Peyer's patch (tissue), 4 donors: ENCODE results near the gene TMEM87B. TPM values are rescaled to one million over a fixed set of nuclear protein-coding genes. Genes with fewer than 3 reads are reported as not detected.
"Not testable (repeated sequence)": the region's sequence is repeated elsewhere in the genome, so short reads cannot be mapped to it uniquely, and the experiment has no call there.

ENCODE experiments used
- DNase-seq, 3 donors: peaks; one replicate each; pipeline ENCODE4 v3.0.0-alpha.2; 2017 to 2019
- H3K27ac ChIP-seq, 4 donors: fragments of 200-600 bp; sonication (generic); one replicate each; pipeline ENCODE4 v1.5.1; 2016 to 2019
- H3K27me3 ChIP-seq, 2 donors: fragments of 200-600 bp; sonication (generic); one replicate each; pipeline ENCODE4 v1.5.1; 2019
- H3K36me3 ChIP-seq, 3 donors: fragments of 200-600 bp; sonication (generic); one replicate each; pipeline ENCODE4 v1.5.1; 2016 to 2019
- H3K4me1 ChIP-seq, 4 donors: fragments of 200-600 bp; sonication (generic); one replicate each; pipeline ENCODE4 v1.5.1; 2016 to 2019
- H3K4me3 ChIP-seq, 4 donors: fragments of 200-600 bp; sonication (generic); 1 replicate in 3 of 4; 2 replicates in 1 of 4; pipeline ENCODE4 v1.5.1; 2016 to 2019; ENCODE audit warnings: mild to moderate bottlenecking in 1 of 4
- H3K9me3 ChIP-seq, 4 donors: fragments of 200-600 bp; sonication (generic); one replicate each; pipeline ENCODE4 v1.5.1; 2016 to 2019; ENCODE audit warnings: mild to moderate bottlenecking in 1 of 4
- POLR2A ChIP-seq, 2 donors: fragments of 450-650 bp; IDR thresholded peaks; one replicate each; pipeline ENCODE4 v1.5.1; 2017; ENCODE audit warnings: antibody characterized with exemption in 2 of 2, mild to moderate bottlenecking in 2 of 2, moderate library complexity in 2 of 2
- total RNA-seq, 4 donors: library from RNA; depleted of rRNA; stranded (reverse); fragments of >200 nt; gene quantifications; one replicate each; pipeline ENCODE4 v1.1.0, GENCODE V29; 2016
- TF ChIP-seq, protein P1 (sequence below), 6 experiments: fragments of 450-650 bp in 4 of 6; fragments of 200-600 bp in 2 of 6; sonication (generic) in 1 of 6; IDR thresholded peaks; one replicate each; pipeline ENCODE4 v1.5.1; 2017 to 2019; ENCODE audit warnings: antibody characterized with exemption in 6 of 6, mild to moderate bottlenecking in 3 of 6, moderate library complexity in 1 of 6

Gene TMEM87B
- total RNA-seq, 4 donors from 2014 or later = 22.3 to 85.6 (median 48.6) TPM

DNA sequence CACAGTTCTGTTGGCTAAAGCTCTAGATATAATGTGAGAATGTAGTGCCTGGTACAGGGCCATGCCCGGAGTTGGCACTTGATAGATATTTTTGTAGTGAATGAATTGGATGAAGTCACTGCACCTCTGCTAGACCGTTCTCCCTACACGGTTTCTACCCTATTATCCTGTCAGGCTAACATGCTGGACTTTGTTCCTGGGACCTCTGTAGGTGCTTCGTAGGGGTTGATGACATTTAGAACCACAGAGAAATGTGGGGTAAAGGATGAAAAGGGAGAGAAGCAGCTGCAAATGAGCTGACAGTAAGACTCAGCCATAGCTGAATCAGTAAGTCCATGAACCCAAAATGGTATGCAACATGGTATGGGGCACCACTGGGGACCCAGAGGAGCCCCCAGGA lies 79.1 kb downstream of the TMEM87B start:
- H3K36me3 ChIP-seq = no peaks in the 10 kb centered on the region
- DNase-seq = no peak
- H3K9me3 ChIP-seq = no peaks in the 10 kb centered on the region
- no peak overlapping the region for H3K4me3 ChIP-seq
- H3K27ac ChIP-seq = no peak overlapping the region
- no peaks in the 10 kb centered on the region for H3K27me3 ChIP-seq
- no peak for TF ChIP-seq POLR2A (IDR thresholded peaks at IDR 0.05)
- TF ChIP-seq, protein P1, sequence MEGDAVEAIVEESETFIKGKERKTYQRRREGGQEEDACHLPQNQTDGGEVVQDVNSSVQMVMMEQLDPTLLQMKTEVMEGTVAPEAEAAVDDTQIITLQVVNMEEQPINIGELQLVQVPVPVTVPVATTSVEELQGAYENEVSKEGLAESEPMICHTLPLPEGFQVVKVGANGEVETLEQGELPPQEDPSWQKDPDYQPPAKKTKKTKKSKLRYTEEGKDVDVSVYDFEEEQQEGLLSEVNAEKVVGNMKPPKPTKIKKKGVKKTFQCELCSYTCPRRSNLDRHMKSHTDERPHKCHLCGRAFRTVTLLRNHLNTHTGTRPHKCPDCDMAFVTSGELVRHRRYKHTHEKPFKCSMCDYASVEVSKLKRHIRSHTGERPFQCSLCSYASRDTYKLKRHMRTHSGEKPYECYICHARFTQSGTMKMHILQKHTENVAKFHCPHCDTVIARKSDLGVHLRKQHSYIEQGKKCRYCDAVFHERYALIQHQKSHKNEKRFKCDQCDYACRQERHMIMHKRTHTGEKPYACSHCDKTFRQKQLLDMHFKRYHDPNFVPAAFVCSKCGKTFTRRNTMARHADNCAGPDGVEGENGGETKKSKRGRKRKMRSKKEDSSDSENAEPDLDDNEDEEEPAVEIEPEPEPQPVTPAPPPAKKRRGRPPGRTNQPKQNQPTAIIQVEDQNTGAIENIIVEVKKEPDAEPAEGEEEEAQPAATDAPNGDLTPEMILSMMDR (IDR thresholded peaks at IDR 0.05) = no peak
- no peaks in the 10 kb centered on the region for H3K4me1 ChIP-seq

DNA sequence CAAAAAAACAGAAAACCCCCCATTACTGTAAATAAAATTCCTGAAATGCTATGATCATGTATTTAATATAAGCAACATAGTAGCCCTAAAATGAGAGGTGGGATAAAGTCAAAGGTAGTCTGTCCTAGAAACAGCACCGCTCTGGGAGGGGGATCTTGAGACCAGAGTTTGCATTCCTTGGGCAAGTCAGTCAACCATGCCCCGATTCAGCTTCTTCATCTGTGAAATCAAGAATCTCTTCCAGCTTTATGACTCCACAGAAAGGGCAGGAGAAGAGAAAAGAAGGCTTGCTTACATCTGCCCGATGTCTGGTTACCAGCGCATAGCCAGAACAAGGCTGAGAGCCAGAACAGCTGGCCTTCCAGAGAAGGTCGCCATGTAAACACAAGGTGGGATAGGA lies 81.0 kb downstream of the TMEM87B start:
- no peaks in the 10 kb centered on the region for H3K36me3 ChIP-seq
- no peak overlapping the region for H3K27ac ChIP-seq
- DNase-seq = no peak
- TF ChIP-seq, protein P1 (IDR thresholded peaks at IDR 0.05) = no peak
- TF ChIP-seq POLR2A (IDR thresholded peaks at IDR 0.05) = no peak
- H3K4me1 ChIP-seq = no peaks in the 10 kb centered on the region
- no peaks in the 10 kb centered on the region for H3K27me3 ChIP-seq
- no peaks in the 10 kb centered on the region for H3K9me3 ChIP-seq
- H3K4me3 ChIP-seq = no peak overlapping the region

DNA sequence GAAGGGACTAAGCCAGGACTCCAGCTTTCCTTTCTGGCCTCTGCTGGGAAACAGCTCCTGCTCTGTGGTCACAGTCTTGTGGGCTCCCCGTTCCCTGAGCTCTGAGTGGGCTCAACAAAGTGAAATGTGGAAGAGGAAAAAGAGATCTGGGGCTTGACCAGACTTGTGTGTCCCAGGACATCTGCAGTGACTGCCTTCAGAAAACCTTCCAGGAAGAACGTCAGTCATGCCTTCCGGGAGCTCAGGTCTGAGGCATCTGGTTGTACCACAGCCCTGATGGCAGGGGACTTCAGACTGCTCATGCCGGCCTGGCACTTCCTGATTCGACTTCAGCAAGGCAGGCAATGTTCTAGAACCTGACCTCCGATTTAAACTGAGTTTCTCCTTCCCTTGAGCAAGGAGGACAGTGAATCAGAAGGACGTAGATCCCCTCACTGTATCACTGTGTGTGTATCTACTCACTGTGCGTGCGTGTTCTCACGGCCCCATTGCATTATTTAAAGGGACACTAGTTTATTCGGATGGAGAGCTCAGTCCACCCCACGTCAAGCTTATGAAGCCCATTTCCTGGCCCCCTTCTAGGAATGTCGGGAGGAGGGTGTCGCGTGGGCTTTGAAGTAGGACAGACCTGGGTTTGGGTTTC lies 82.6 kb downstream of the TMEM87B start:
- Histone ChIP-seq H3K36me3 (no peaks in the 10 kb centered on the region), H3K4me1 (no peaks in the 10 kb centered on the region), H3K27me3 (no peaks in the 10 kb centered on the region), H3K4me3 (peak overlapping the region; percentile 31 to 71 (median 54)), H3K27ac (no peak overlapping the region), H3K9me3 (no peaks in the 10 kb centered on the region)
- DNase-seq = peak in 1 of 3 donors; percentile 61
- no peak for TF ChIP-seq POLR2A (IDR thresholded peaks at IDR 0.05)
- TF ChIP-seq, protein P1 (IDR thresholded peaks at IDR 0.05) = no peak

DNA sequence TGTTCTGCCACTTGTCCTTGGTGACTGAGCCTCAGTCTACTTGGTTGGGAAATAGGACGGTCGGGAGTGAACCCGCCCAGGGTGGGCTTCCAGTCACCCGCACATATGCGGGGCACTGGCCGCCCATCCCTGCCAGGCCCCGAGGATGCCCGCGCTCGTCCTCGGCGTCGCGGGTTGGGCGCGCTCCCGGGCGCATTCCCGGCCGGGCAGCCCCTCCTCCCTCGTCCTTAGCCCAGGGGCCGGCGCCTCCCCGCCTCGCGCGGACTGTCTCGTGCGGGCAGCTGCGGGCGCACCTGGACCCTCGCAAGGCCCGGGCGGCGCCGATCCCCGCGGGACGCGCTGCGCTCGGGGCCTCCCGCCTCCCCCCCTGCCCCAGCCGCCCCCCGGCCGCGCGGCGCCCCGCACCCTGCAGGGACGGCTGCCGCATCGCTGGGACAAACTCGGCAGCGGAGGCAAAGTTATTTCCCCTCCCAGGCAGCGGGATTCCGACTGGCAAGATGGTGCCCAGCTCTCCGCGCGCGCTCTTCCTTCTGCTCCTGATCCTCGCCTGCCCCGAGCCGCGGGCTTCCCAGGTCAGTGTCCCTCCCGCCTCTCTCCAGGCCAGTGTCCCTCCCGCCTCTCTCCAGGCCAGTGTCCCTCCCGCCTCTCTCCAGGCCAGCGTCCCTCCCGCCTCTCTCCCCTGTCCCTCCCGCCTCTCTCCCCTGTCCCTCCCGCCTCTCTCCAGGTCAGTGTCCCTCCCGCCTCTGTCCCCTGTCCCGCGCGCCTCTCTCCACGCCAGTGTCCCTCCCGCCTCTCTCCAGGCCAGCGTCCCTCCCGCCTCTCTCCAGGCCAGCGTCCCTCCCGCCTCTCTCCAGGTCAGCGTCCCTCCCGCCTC lies 83.3 kb downstream of the TMEM87B start, which contains the start of gene FBLN7:
Gene FBLN7, plus strand, starts transcription at position 227 of the 874 bp plus-strand sequence. Its CDS starts 271 bp downstream, at position 498.
- no peaks in the 10 kb centered on the region for H3K27me3 ChIP-seq
- TF ChIP-seq, protein P1 (IDR thresholded peaks at IDR 0.05) = no peak
- TF ChIP-seq POLR2A (IDR thresholded peaks at IDR 0.05) = no peak
- H3K36me3 ChIP-seq = no peaks in the 10 kb centered on the region
- peak within 1 kb of the TSS in 1 of 4 donors; percentile 25 for H3K27ac ChIP-seq
- peak within 1 kb of the TSS; percentile 31 to 71 (median 54) for H3K4me3 ChIP-seq
- no peak for DNase-seq
- H3K9me3 ChIP-seq = no peaks in the 10 kb centered on the region
- no peaks in the 10 kb centered on the region for H3K4me1 ChIP-seq

DNA sequence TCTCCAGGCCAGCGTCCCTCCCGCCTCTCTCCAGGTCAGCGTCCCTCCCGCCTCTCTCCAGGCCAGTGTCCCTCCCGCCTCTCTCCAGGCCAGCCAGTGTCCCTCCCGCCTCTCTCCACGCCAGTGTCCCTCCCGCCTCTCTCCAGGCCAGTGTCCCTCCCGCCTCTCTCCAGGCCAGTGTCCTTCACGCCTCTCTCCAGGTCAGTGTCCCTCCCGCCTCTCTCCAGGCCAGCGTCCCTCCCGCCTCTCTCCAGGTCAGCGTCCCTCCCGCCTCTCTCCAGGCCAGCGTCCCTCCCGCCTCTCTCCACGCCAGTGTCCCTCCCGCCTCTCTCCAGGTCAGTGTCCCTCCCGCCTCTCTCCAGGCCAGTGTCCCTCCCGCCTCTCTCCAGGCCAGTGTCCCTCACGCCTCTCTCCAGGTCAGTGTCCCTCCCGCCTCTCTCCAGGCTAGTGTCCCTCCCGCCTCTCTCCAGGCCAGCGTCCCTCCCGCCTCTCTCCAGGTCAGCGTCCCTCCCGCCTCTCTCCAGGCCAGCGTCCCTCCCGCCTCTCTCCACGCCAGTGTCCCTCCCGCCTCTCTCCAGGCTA lies 84.1 kb downstream of the TMEM87B start:
- H3K36me3 ChIP-seq, H3K27me3 ChIP-seq, DNase-seq, H3K4me1 ChIP-seq, H3K9me3 ChIP-seq, H3K27ac ChIP-seq: not testable (repeated sequence)
- H3K4me3 ChIP-seq = peak overlapping the region in 1 of 4 donors; percentile 58

DNA sequence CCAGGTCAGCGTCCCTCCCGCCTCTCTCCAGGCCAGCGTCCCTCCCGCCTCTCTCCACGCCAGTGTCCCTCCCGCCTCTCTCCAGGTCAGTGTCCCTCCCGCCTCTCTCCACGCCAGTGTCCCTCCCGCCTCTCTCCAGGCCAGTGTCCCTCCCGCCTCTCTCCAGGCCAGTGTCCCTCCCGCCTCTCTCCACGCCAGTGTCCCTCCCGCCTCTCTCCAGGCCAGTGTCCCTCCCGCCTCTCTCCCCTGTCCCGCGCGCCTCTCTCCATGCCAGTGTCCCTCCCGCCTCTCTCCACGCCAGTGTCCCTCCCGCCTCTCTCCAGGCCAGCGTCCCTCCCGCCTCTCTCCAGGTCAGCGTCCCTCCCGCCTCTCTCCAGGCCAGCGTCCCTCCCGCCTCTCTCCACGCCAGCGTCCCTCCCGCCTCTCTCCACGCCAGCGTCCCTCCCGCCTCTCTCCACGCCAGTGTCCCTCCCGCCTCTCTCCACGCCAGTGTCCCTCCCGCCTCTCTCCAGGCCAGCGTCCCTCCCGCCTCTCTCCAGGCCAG lies 84.7 kb downstream of the TMEM87B start:
- H3K27me3 ChIP-seq, H3K4me3 ChIP-seq: not testable (repeated sequence)

More for the DNA sequence above, 84.7 kb downstream of the TMEM87B start:
- not testable (repeated sequence) for H3K36me3 ChIP-seq, H3K27ac ChIP-seq, DNase-seq, H3K9me3 ChIP-seq, H3K4me1 ChIP-seq
